HepG2 (cell line): ENCODE results near the gene HSPB2. TPM values are rescaled to one million over a fixed set of nuclear protein-coding genes. Genes with fewer than 3 reads are reported as not detected.

Experiments
- ELF3 ChIP-seq: IDR thresholded peaks from 2 replicates; pipeline ENCODE4 v1.6.1; 2016; ENCODE audit warnings: missing genetic modification reagents, missing compliant biosample characterization
- ETV5 ChIP-seq: IDR thresholded peaks from 2 replicates; pipeline ENCODE4 v1.6.1; 2018; ENCODE audit warnings: missing biosample characterization, missing genetic modification reagents, inconsistent platforms, borderline replicate concordance
- FOXK2 ChIP-seq: fragments of 450-650 bp; IDR thresholded peaks from 2 replicates; pipeline ENCODE4 v1.6.1; 2016
- HMGXB4 ChIP-seq, 2 experiments: sonication (generic) in 1 of 2; formaldehyde crosslinking in 1 of 2; IDR thresholded peaks; 2 replicates each; pipeline versions ENCODE4 v1.4.0 to v1.6.1; 2018 to 2020; ENCODE audit warnings: missing genetic modification reagents in 2 of 2, borderline replicate concordance in 1 of 2, low read depth in 1 of 2, mild to moderate bottlenecking in 1 of 2, missing biosample characterization in 1 of 2
- ISL2 ChIP-seq: sonication (generic); formaldehyde crosslinking; IDR thresholded peaks from 2 replicates; pipeline ENCODE4 v1.5.0; 2020; ENCODE audit warnings: missing genetic modification reagents
- MAF1 ChIP-seq: sonication (generic); formaldehyde crosslinking; IDR thresholded peaks from 2 replicates; pipeline ENCODE4 v1.5.0; 2020; ENCODE audit warnings: missing genetic modification reagents, borderline replicate concordance
- RFX1 ChIP-seq: fragments of 450-650 bp; IDR thresholded peaks from 2 replicates; pipeline ENCODE4 v1.6.1; 2017
- SMC3 ChIP-seq: IDR thresholded peaks from 2 replicates; pipeline ENCODE4 v1.6.1; 2011; ENCODE audit warnings: low read length, improper control_type of control experiment
- SOX13 ChIP-seq, 3 experiments: fragments of 450-650 bp in 1 of 3; sonication (generic) in 1 of 3; formaldehyde crosslinking in 1 of 3; IDR thresholded peaks in 2 of 3; conservative IDR thresholded peaks in 1 of 3; 2 replicates each; pipeline versions ENCODE4 v1.5.0 to v1.6.1; 2016 to 2020; ENCODE audit warnings: antibody characterized with exemption in 1 of 3, mild to moderate bottlenecking in 1 of 3, missing compliant biosample characterization in 1 of 3, missing genetic modification reagents in 1 of 3, moderate library complexity in 1 of 3
- TFDP2 ChIP-seq: sonication (generic); formaldehyde crosslinking; IDR thresholded peaks from 2 replicates; pipeline ENCODE4 v1.4.0; 2020; ENCODE audit warnings: missing genetic modification reagents
- ZBED4 ChIP-seq: sonication (generic); formaldehyde crosslinking; IDR thresholded peaks from 2 replicates; pipeline ENCODE4 v1.4.0; 2020; ENCODE audit warnings: missing genetic modification reagents, borderline replicate concordance
- ZBTB37 ChIP-seq: sonication (generic); formaldehyde crosslinking; IDR thresholded peaks from 2 replicates; pipeline ENCODE4 v1.4.0; 2020; ENCODE audit warnings: mild to moderate bottlenecking, missing genetic modification reagents
- ZNF33A ChIP-seq: sonication (generic); formaldehyde crosslinking; IDR thresholded peaks from 2 replicates; pipeline ENCODE4 v1.5.1; 2020; ENCODE audit warnings: missing genetic modification reagents, mild to moderate bottlenecking, moderate library complexity, borderline replicate concordance
- ZNF501 ChIP-seq: sonication (generic); formaldehyde crosslinking; IDR thresholded peaks from 2 replicates; pipeline ENCODE4 v1.5.1; 2020; ENCODE audit warnings: mild to moderate bottlenecking, moderate library complexity, missing genetic modification reagents
- ZNF607 ChIP-seq: sonication (generic); formaldehyde crosslinking; IDR thresholded peaks from 2 replicates; pipeline ENCODE4 v1.5.1; 2020; ENCODE audit warnings: missing genetic modification reagents, mild to moderate bottlenecking, borderline replicate concordance
- ZNF704 ChIP-seq: sonication (generic); formaldehyde crosslinking; IDR thresholded peaks from 2 replicates; pipeline ENCODE4 v1.8.1; 2023; ENCODE audit warnings: mild to moderate bottlenecking, inconsistent platforms, moderate library complexity, missing genetic modification reagents, borderline replicate concordance
- polyA plus RNA-seq, 8 experiments: library from polyadenylated mRNA; depleted of rRNA in 3 of 8; stranded (reverse) in 7 of 8; unstranded in 1 of 8; fragments of >200 nt; fragmentation: Illumina TruSeq in 4 of 8; extraction: Trizol in 4 of 8; gene quantifications; 2 replicates each; pipeline versions ENCODE4 v1.2.1 to v1.2.3, GENCODE V29; 2011 to 2016; ENCODE audit warnings: low read depth in 4 of 8, missing spikeins in 1 of 8, mixed read lengths in 1 of 8; ENCODE audit not compliant: insufficient read depth in 1 of 8
- total RNA-seq, 5 experiments: library from RNA; depleted of rRNA; stranded (reverse); fragments of >200 nt; fragmentation: Illumina TruSeq; extraction: Trizol; gene quantifications; 2 replicates each; pipeline ENCODE4 v1.2.3, GENCODE V29; 2016; ENCODE audit warnings: low read depth in 1 of 5

Gene HSPB2
- total and polyA plus RNA-seq, 2 of the 13 experiments (the other 11 are each of a cell fraction or from before 2014, with no cell fraction given) = 0.04 TPM; not detected in 1

- TF ChIP-seq ZBED4 (CRISPR knock-in tag) = no peak; the same call in 1 of the 2 replicates
- TF ChIP-seq ZNF501 = 0 out of 2 replicates have a peak, but pooled peaks have one; percentile 22
- 0 out of 2 replicates have a peak, but pooled peaks have one; percentile 44 for TF ChIP-seq ISL2
- 0 out of 2 replicates have a peak, but pooled peaks have one; percentile 47 for TF ChIP-seq ZNF33A (CRISPR knock-in tag)
- TF ChIP-seq ZBTB37 (CRISPR knock-in tag) = peak; percentile 14; the same call in 1 of the 2 replicates
- TF ChIP-seq SOX13 (IDR thresholded peaks at IDR 0.05) = no peak
- TF ChIP-seq SOX13 (CRISPR knock-in tag; conservative IDR thresholded peaks at IDR 0.05 in 1 of 2, IDR thresholded peaks at IDR 0.05 in 1 of 2) = peak in 1 of 2 experiments; percentile 38; a peak in 1 of 4 replicates
- TF ChIP-seq SMC3 = peak; percentile 28; the same call in 1 of the 2 replicates
- TF ChIP-seq FOXK2 = no peak
- TF ChIP-seq RFX1 = peak; percentile 51
- TF ChIP-seq TFDP2 (CRISPR knock-in tag) = peak; percentile 51; the same call in 1 of the 2 replicates
- peak; percentile 38; the same call in 1 of the 2 replicates for TF ChIP-seq ETV5 (CRISPR knock-in tag)
- TF ChIP-seq MAF1 (CRISPR knock-in tag) = no peak
- TF ChIP-seq ELF3 (CRISPR knock-in tag) = peak; percentile 99
- no peak for TF ChIP-seq ZNF607 (CRISPR knock-in tag)
- TF ChIP-seq HMGXB4 (CRISPR knock-in tag; IDR thresholded peaks at IDR 0.05; ENCODE audit: borderline replicate concordance in 1 of 2, low read depth in 1 of 2) = peak; percentile 30 to 55; a peak in 3 of 4 replicates
- no peak for TF ChIP-seq ZNF704 (CRISPR knock-in tag)
Measured at GRCh38 chr11:111918390-111919256, 6.1 kb downstream of the HSPB2 start, which contains the start of gene C11orf52 (continued).
